ENCODE data around the gene SLF2. TPM values are rescaled to one million over a fixed set of nuclear protein-coding genes. Genes with fewer than 3 reads are reported as not detected.

SLF2 gene
- total RNA-seq, 1 donor from 2014 or later: 12.1 TPM

GRCh38 chr10:100913470-100913865 is 705 bp downstream of the SLF2 start:
- TF ChIP-seq, protein P1, sequence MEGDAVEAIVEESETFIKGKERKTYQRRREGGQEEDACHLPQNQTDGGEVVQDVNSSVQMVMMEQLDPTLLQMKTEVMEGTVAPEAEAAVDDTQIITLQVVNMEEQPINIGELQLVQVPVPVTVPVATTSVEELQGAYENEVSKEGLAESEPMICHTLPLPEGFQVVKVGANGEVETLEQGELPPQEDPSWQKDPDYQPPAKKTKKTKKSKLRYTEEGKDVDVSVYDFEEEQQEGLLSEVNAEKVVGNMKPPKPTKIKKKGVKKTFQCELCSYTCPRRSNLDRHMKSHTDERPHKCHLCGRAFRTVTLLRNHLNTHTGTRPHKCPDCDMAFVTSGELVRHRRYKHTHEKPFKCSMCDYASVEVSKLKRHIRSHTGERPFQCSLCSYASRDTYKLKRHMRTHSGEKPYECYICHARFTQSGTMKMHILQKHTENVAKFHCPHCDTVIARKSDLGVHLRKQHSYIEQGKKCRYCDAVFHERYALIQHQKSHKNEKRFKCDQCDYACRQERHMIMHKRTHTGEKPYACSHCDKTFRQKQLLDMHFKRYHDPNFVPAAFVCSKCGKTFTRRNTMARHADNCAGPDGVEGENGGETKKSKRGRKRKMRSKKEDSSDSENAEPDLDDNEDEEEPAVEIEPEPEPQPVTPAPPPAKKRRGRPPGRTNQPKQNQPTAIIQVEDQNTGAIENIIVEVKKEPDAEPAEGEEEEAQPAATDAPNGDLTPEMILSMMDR (IDR thresholded peaks at IDR 0.05; ENCODE audit: insufficient read depth, low read length, severe bottlenecking): no peak
- Histone ChIP-seq H3K4me3 (ENCODE audit: low read depth, low read length) (peak overlapping the region; percentile 99), H3K27me3 (ENCODE audit: control insufficient read depth, insufficient read depth, low read length) (no peaks in the 10 kb centered on the region), H3K36me3 (ENCODE audit: control insufficient read depth, insufficient read depth, low read length) (peaks cover 4% of the 10 kb centered on the region)
- DNase-seq (ENCODE audit: low read depth) (no peak), FAIRE-seq (no peak)

DNA sequence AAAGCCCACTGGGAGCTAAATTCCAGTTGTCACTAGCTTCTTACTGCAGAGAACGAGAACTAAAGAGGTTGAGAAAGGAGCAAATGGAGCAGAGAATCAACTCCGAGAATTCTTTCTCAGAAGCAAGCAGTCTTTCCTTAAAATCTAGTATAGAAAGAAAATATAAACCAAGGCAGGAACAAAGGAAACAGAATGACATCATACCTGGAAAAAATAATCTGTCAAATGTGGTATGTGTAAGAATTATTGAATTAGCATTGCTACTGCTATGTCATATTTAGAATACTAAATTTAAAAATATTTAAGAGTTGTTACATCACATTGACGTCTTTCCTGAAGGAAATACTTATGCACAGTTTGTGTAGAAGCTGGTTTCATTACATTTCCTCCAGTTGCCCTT is 4.3 kb downstream of the SLF2 start:
- DNase-seq (ENCODE audit: low read depth): no peak

DNA sequence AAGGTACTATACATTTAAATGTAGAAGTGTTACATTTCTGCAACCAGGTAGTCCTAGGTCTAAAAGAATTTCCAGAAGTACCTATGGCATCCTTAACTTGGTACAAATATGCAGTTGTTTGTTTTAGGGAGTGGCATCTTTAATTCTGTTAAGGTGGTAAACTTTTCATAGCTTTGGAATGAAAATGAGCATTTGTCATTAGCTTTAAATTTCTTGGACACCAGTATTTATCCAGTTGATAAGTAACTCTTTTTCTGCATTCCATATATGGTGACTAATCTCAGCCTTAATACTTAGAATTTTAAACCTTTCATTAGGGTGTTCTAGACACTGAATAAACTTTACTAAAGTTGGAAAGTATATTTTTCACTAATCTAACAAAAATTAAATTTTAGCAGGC is 10.8 kb downstream of the SLF2 start:
- H3K4me3 ChIP-seq (ENCODE audit: low read depth, low read length): no peak overlapping the region
- FAIRE-seq (no peak), DNase-seq (ENCODE audit: low read depth) (peak; percentile 38)
- H3K27me3 ChIP-seq (ENCODE audit: control insufficient read depth, insufficient read depth, low read length): no peaks in the 10 kb centered on the region
- peaks cover 10% of the 10 kb centered on the region for H3K36me3 ChIP-seq (ENCODE audit: control insufficient read depth, insufficient read depth, low read length)
- TF ChIP-seq, protein P1 (IDR thresholded peaks at IDR 0.05; ENCODE audit: insufficient read depth, low read length, severe bottlenecking): no peak

More for the DNA sequence above, 4.3 kb downstream of the SLF2 start:
- Histone ChIP-seq H3K36me3 (ENCODE audit: control insufficient read depth, insufficient read depth, low read length) (peaks cover 6% of the 10 kb centered on the region), H3K4me3 (ENCODE audit: low read depth, low read length) (no peak overlapping the region), H3K27me3 (ENCODE audit: control insufficient read depth, insufficient read depth, low read length) (no peaks in the 10 kb centered on the region)
- TF ChIP-seq, protein P1 (IDR thresholded peaks at IDR 0.05; ENCODE audit: insufficient read depth, low read length, severe bottlenecking): no peak
- no peak for FAIRE-seq

- TF ChIP-seq, protein P1 (IDR thresholded peaks at IDR 0.05; ENCODE audit: insufficient read depth, low read length, severe bottlenecking): no peak
- DNase-seq (ENCODE audit: low read depth) (no peak), FAIRE-seq (no peak)
- H3K36me3 ChIP-seq (ENCODE audit: control insufficient read depth, insufficient read depth, low read length): peaks cover 13% of the 10 kb centered on the region
- H3K4me3 ChIP-seq (ENCODE audit: low read depth, low read length): no peak overlapping the region
- no peaks in the 10 kb centered on the region for H3K27me3 ChIP-seq (ENCODE audit: control insufficient read depth, insufficient read depth, low read length)
Measured at GRCh38 chr10:100927266-100927665, 14.5 kb downstream of the SLF2 start.

DNA sequence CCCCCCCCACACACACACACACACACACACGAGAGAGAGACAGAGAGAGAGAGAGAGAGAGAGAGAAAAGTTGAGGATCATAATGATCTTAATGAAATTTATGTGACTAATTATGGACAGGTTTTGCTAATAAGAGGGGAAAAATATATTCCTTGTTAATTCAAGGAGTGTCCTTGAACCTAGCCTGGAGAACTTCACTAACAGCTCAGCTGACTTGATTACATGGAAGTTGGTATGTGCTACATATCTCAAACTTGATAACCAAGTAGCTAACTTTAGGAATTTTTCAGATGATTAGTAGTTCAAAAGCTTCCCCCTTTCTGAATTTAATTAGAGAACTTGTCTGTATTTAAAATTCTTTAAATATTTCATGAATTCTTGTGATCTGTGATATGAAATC is 15.3 kb downstream of the SLF2 start:
- no peak for DNase-seq (ENCODE audit: low read depth)

GRCh38 chr10:100930368-100930767 is 17.6 kb downstream of the SLF2 start:
- DNase-seq (ENCODE audit: low read depth) (no peak), FAIRE-seq (no peak)
- H3K4me3 ChIP-seq (ENCODE audit: low read depth, low read length): no peak overlapping the region
- H3K36me3 ChIP-seq (ENCODE audit: control insufficient read depth, insufficient read depth, low read length): peaks cover 10% of the 10 kb centered on the region
- H3K27me3 ChIP-seq (ENCODE audit: control insufficient read depth, insufficient read depth, low read length): no peaks in the 10 kb centered on the region
- TF ChIP-seq, protein P1 (IDR thresholded peaks at IDR 0.05; ENCODE audit: insufficient read depth, low read length, severe bottlenecking): no peak

More for the DNA sequence above, 15.3 kb downstream of the SLF2 start:
- H3K27me3 ChIP-seq (ENCODE audit: control insufficient read depth, insufficient read depth, low read length): no peaks in the 10 kb centered on the region
- no peak overlapping the region for H3K4me3 ChIP-seq (ENCODE audit: low read depth, low read length)
- TF ChIP-seq, protein P1 (IDR thresholded peaks at IDR 0.05; ENCODE audit: insufficient read depth, low read length, severe bottlenecking): no peak
- peaks cover 14% of the 10 kb centered on the region for H3K36me3 ChIP-seq (ENCODE audit: control insufficient read depth, insufficient read depth, low read length)
- no peak for FAIRE-seq
